Head of caudate nucleus (tissue), 42 donors: Measurements from ENCODE around the gene MLIP.
"Not testable (repeated sequence)": the region's sequence is repeated elsewhere in the genome, so short reads cannot be mapped to it uniquely, and the experiment has no call there.

Experiments used
- DNase-seq, 42 donors: peaks; one replicate each; pipeline versions ENCODE4 v3.0.0 to v3.0.0-alpha.2; 2020 to 2021; ENCODE audit warnings: mixed read lengths in 7 of 42
- intact Hi-C: fragments of 100-400 bp; cut with DNase I; formaldehyde crosslinking; loops from one replicate; pipeline ENCODE4 v1.15.0; 2022

The MLIP gene

DNA sequence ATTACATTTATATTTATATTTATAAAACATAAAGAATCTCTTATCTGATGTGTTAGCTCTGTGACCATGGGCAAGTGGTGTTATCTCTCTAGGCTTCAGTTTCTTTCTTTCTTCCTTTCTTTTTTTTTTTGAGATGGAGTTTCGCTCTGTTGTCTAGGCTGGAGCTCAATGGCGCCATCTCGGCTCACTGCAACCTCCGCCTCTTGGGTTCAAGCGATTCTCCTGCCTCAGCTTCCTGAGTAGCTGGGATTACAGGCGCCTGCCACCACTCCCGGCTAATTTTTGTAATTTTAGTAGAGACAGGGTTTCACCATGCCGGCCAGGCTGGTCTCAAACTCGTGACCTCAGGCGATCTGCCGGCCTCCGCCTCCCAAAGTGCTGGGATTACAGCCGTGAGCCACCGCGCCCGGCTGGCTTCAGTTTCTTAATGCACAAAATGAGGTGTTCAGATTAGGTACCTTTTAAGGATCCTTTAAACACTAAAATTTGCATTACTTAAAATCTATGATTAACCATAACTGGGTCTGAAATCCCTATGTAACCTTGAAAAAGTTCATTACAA, 92.3 kb downstream of the MLIP start:
- DNase-seq, result peak in 1 of 42 donors; percentile 3
- intact Hi-C loops, result not testable (repeated sequence)

DNA sequence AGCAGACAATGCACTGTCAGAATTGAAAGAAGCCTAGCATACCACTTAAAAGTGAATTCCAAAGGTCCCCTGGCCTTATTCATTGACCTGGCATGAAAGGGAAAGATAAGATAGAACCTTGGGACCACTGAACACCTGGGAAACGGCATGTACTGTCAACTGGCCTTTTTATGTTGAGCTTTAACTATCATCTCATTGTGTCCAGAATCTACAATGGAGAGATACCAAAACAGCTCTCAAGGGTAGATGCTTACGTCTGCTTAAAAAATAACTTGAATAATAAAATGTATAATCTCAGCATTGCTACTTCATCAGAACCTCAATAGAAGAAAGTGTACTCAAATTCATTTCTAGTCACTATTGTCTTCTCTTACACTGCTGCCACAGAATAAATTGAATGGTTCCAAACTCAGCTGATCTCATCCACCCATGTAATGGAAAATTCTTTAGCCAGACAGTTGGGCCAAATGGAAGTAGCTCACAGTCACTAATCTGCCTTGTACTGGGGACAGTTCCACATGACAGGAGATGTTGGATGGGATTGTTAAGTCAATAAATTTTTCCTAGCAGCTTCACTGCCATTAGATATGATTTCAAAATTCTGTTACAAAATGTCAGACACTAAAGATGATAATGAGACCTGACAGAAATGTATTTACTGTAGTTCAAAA, 93.8 kb downstream of the MLIP start:
- intact Hi-C loops, result no loop called here
- DNase-seq, result no peak

DNA sequence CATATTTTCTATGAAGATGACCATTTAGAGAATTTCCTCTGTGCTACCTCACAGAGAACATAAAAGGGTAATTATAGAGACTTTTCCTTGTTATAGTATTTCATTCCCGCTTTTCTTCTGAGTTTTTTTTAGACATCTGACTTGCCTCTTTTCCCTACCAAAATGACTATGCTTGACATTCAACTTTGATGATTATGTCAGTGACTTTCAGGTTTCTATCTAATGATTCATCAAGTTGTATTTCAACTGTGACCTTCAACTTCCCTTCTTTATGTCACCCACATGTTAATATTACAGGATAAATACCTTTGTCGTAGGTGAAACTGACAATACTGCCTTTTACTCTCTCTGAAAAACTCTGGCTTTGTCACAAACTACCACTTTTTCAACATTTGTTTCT, 95.3 kb downstream of the MLIP start:
- intact Hi-C loops, result no loop called here
- DNase-seq, result no peak

DNA sequence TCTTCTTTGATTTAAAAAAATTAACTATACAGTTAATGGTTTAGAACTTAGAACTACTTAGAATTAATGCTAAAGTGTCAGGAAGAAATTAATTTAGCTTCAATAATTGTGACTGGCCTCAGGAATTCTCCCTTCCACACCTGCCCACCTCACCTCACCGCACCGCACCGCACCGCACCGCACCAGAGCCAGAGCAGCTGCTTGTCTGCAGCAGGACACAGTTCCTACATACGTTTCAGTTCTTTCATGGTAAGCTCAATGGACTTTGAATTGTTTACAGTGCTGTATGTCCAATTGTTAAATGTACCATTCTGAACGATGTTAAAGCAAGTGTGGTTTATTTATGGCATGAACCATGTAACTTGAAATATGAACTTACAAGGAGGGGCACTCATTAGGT, 98.7 kb downstream of the MLIP start:
- DNase-seq, intact Hi-C loops: not testable (repeated sequence)

DNA sequence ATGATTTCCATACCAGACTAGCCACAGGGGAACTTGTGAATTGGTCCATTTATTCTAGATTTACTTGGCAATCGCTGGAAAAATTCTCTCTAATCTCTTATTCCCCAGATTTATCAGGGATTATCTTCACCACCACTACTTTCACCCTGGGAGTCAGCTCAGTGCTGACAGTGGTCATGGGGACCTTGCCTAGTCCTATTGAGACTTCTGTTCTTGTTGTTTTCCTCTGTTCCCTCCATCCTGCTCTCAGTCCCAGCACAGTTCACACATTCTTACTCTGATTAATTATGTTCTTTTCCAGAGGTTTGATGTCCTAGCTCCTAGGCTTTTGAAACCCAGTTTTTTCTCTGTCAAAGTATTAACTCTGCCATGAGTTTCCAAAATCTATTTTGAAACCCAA, 103.0 kb downstream of the MLIP start:
- DNase-seq, result no peak
- intact Hi-C loops, result no loop called here

DNA sequence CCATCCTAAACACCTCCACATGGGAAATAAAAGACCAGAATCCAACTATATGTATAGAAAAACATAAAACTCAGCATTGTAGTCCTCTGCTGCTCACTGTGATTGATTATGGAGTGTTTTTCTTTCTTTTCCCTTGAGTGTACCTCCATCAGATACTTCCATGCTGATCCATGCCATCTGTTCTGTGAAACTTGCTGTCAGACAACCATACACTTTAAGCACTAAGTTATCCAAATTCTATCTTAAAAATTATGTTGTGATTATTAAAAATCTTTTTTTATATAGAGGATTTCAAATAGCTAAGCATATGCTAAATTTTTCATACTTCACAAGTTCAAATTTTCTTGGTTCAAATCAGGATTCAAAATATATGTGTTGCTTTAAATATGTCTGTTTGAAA, 105.1 kb downstream of the MLIP start:
- DNase-seq, result no peak
- intact Hi-C loops, result no loop called here

DNA sequence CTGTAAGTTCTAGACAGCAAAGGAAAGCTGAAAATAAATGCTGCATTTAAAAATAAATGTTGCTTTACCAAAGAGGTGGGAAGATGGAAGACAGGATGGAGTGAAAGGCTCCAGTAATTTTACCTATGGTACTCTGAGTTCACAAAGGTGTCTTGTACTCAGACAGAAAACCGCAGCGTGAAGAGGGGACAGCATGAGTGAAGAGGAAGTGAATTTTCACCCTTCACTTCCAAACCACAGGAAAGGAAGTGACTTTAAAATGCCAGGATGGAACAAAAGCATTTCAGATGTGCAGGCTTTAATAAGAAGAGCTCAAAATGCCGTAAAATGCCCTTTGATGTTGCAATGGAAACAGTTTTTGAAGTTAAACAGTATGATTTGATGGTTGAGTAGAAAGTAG, 105.8 kb downstream of the MLIP start:
- DNase-seq, result no peak
- intact Hi-C loops, result no loop called here

DNA sequence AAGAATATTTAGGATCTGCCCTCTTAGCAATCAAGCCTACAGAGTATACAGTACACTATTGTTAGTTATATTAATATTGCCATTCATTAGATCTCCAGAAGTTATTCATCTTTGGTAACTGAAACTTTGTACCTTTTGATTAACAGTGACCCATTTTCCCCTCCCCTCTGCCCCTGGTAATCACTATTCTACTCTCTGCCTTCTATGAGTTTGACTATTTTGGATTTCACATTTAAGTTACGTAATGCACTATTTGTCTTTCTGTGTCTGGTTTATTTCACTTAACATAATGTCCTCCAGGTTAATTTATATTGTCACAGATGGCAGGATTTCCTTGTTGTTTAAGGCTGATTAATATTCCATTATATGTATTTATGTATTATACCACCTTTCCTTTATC, 111.0 kb downstream of the MLIP start:
- intact Hi-C loops, result no loop called here

DNA sequence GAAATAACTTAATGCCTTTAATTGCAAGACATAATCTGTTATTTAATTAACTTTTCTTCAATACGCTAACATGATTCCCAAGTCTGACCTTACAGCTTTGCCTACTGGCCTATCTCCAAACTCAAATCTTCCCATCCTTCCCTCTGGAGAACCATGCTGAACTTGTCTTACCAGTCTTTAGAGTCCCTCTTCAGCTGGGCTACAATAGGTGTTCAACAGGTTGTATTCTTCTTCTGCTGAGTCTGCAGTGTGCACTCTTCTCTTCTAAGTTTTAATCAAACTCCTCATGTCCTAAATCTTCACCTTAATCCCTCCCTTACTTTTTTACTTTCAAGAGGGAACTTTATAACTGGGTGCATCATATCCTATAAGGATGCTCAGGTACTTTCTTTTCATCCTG, 121.5 kb downstream of the MLIP start:
- intact Hi-C loops, result no loop called here
- no peak for DNase-seq

More for the DNA sequence above, 111.0 kb downstream of the MLIP start:
- no peak for DNase-seq

DNA sequence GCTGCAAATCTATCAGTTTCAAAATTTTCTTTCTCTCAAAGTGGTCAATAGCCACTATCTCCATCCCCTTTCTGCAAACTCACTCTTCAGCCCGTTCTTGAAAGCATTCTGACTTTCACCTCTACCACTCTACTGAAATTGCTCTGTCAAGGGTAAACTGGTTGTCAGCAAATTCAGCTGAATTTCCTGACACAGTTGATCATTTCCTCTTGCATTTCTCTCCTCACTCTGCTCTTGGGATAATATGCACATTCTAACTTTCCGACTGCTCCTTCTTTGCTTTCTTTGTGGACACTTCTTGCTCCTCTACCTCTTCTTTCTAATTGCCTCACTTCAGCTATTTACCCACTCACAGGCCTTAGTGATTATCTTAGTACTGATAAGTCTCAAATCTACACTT, 123.3 kb downstream of the MLIP start:
- intact Hi-C loops, result no loop called here
- no peak for DNase-seq

DNA sequence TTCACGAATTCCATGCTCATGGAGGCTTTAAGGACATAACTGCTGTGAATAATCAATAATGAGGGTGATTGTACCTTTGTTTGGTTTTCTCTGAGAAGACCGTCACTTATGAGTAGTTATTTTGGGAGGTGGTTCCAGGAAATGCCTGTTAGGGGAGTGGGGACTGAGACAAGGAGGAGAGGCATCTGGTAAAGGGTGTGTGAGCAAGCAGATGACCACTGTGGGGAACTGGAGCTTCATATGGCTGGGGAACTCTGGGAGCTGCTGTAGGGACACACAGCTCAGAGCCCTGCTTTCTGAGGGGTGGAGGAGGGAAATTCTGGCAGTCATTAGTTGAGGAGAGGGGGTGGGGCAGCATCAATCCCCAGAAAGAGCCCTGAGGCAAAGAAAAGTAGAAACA, 125.7 kb downstream of the MLIP start:
- intact Hi-C loops, result no loop called here
- no peak for DNase-seq

DNA sequence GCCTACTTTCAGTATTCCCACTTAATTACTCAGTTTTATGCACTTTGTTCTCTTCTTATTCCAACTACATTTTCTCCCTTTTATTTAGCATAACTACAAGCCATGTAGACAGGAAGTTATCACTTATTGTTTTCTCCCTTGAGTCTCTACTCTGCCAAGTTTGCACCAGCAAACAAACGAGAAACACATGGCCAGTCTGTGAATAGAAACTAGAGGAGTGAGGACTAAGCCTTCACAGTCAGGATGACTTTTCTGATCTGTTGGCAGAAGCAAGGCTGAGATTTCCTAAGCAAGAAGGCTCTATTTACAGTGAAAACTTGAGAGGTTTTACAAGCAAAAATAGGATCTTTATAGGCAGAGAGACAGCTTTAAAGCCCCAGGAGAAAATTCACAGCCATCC, 127.2 kb downstream of the MLIP start:
- DNase-seq, result peak in 1 of 42 donors; percentile 2

DNA sequence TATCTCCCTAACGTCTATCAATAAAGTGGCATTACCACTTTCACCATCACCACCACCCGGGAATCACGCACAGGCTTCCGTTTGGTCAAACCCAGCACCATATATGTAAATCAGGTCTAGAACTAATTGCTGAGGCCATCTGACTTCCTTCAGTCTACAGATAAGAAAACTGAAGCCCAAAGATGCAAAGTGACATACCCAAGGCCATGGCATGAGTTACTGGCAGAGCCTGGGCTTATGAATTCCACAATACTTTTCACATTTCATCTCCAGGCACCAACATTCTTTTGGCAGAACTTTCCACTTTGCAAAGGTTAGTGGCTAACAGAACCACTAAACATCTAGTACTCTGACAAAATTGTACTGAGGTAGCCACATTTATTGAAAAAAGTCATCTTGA, 132.5 kb downstream of the MLIP start:
- intact Hi-C loops, result no loop called here
- DNase-seq, result no peak

More for the DNA sequence above, 127.2 kb downstream of the MLIP start:
- intact Hi-C loops, result no loop called here

DNA sequence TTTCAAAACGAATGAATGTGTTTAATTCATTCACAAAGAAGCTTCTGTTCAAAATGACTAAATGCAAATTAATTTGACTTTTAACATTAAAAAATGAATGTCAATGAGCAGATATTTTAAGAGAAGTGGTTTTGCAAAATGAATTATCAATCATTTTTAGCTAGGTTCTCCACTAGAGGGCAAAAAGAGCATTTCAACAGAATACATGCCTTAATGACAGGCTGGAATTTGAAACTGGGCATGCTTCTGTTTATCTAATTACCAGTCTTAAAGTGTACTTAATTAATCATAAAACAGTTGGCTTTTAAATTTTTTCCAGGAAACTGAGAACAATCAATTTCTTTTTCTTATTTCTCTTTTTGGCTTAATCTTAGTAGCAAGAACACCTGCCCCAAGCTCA, 133.2 kb downstream of the MLIP start:
- intact Hi-C loops, result no loop called here
- DNase-seq, result no peak

DNA sequence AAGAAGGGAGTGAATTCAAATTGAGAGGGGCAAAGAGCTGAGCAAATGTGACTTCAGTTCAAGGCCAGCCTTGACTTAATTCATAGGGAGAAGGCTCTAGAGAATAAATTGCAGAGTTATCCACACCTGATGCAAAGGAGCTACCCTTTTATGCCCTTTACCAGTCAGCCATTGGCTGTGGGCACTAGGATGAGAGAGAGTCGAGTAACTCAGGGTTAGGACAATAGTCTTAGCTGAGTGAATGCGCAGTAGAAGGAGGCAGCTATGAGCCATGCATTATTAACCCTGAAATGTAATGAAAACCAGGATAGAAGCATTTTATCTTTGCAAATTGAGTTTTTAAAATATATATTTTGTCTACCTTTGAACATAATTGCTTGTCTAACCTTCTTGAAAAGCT, 134.0 kb downstream of the MLIP start:
- intact Hi-C loops, result no loop called here
- DNase-seq, result no peak

DNA sequence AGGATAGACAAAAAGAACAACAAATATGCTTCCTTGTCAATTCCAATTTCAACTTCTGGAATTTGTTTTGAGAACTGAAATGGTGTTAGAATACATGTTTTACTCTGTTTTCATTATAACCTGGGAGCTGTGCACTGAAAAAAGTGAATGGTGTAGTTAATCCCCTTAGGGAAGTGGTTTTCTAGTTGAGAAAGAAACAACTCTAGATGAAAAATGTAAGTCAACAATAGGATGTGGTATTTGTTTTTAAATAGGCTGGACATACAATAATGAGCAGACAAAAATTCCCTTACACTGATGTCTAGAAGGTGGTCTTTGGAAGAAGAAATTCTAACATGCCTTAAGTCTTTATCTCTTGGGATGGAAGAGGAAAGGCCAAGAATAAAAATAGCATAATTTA, 137.1 kb downstream of the MLIP start:
- DNase-seq, result no peak
- intact Hi-C loops, result no loop called here

DNA sequence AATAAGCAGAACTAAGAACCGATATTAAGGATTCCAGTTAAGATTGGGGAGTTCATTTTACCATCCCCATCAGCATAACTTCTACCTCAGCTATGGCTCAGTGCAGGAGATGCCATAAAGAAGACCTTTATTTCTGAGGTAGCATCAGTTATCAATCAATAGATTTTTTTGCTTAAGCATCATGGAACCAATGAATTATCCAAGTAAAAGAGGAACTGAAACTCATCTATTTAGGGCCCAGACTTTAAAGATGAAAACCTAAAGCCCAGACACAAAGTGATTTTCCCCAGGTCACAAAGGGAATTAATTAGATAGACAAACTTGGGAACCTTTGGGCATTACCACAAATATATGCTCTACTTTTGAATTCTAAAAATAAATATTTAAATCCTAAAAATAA, 137.8 kb downstream of the MLIP start:
- no peak for DNase-seq
- intact Hi-C loops, result no loop called here

DNA sequence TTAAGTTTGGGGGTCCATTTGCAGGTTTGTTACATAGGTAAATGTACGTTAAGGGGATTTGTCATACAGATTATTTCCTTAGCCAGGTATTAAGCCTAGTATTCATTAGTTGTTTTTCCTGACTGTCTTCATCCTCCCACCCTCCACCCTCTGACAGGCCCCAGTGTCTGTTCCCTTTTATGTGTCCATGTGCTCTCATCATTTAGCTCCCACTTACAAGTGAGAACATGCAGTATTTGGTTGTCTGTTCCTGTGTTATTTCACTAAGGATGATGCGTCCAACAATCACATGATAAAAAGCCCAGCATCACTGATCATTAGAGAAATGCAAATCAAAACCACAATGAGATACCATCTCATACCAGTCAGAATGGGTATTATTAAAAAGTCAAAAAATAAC, 138.6 kb downstream of the MLIP start:
- DNase-seq, intact Hi-C loops: not testable (repeated sequence)

DNA sequence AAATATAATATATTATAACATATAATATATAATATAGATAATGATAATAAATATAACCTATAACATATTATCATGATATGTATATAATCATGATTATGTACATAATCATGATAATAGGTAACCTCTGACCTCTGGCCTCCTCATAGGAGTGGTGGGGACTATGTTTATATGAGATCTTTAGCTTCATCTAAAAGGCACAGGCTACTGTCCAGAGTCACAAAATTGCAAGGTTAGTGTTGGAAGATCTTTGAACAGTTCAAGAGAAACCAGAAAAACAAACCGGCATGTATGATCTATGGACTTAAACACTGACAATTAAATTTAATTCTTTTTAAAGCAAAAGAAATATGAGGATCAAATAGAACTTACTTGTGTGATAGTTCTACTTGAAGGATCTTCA, 141.3 kb downstream of the MLIP start:
- no peak for DNase-seq
- intact Hi-C loops, result no loop called here

DNA sequence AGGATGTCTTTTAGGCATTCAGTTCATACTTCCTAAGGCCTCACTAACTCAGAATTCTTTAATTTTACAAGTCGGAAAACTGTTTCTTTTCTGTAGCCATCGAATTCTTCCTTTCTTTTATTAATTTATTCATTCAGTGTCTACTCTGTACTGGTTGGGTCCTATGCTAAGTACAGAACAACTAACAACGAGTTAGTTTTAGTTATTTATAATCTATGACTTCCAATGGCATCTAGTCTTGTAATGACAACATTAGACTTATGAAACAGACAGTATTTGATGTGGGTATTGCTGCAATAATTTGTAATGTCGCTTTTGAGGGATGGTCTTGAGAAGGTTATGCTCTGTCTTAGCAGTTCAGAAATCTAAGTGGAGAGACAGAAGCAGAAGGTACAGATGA, 141.7 kb downstream of the MLIP start:
- DNase-seq, result no peak
- intact Hi-C loops, result no loop called here

DNA sequence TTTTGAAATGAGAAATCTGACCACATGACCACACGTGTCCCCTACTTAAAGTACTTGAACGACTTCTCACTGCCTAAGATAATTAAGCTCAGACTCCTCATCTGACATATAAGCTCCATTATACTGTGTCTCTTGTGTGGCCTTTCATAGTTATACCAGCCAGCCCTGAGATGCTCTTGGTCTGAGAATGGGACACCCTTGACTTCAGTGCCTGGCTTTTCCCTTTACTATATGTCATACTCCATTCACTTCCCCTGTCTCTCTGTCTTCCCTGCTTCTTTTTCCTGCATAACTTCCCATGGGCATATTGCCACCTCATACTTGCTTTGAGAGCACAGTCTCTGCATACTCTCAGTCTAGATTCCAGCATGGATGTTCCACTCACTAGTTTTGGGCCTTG, 143.6 kb downstream of the MLIP start:
- intact Hi-C loops, result no loop called here
- DNase-seq, result no peak

DNA sequence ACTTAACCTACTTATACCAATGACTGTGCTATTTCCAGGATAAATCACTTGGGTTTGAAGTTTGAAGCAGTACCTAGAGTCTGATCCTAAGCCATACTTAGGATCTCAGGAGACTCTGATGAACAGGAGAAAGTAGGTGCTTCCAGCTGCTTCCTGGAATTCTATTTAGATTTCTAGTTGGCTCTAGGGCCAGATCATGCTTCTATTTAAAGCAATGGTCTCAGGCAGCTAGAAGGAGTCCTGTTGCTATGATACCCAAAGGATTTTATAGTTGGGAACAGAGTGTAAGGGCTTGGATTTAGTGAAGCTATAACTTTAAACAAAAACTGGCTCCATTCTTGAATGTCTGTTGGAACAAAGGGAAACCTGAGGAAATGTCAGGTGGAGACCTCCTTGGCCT, 144.6 kb downstream of the MLIP start:
- no peak for DNase-seq

More for the DNA sequence above, 144.6 kb downstream of the MLIP start:
- intact Hi-C loops, result no loop called here
